ENCODE results near the gene BID.

Gene BID

DNA sequence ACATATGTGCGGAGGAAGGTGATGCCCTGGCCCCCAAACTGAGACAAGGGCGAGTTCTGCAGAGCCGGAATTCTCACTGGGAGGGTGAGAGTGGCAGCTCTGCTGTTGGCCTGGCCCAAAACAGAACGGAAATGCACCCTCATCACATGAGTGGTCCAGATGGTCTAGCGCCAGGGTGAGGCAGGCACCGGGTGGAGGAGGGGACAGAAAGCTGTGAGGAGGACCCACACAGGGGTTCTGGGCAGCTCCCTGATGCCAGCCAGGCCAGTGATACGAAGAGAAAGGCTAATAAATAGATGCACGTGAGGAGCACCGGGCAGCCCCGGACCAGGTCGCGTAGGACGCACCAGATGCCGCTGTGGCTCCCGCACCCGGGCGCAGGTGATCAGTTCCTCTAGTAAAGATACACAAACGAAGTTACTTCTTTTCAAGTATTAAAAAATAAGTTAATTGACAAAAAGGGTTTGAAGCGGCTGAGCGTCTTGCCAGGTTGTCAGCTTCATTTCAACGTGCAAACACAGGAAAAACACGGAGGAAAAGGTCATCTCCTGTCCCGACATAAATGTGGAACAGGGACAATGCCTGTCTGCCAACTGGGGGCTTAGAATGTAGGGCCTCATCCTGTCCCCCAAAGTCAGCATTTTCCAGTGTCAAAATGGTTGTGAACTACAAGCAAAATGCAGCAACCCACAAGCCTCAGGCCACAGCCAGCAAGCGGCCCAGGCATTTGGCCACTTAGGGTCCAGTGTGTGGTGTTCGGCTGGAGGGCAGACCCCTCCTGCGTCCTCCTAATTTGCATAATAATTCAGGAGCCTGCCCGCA, 15.3 kb upstream of the BID start:
- TF ChIP-seq, protein P1, sequence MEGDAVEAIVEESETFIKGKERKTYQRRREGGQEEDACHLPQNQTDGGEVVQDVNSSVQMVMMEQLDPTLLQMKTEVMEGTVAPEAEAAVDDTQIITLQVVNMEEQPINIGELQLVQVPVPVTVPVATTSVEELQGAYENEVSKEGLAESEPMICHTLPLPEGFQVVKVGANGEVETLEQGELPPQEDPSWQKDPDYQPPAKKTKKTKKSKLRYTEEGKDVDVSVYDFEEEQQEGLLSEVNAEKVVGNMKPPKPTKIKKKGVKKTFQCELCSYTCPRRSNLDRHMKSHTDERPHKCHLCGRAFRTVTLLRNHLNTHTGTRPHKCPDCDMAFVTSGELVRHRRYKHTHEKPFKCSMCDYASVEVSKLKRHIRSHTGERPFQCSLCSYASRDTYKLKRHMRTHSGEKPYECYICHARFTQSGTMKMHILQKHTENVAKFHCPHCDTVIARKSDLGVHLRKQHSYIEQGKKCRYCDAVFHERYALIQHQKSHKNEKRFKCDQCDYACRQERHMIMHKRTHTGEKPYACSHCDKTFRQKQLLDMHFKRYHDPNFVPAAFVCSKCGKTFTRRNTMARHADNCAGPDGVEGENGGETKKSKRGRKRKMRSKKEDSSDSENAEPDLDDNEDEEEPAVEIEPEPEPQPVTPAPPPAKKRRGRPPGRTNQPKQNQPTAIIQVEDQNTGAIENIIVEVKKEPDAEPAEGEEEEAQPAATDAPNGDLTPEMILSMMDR (IDR thresholded peaks at IDR 0.05), result no peak
- Histone ChIP-seq H3K4me3 (ENCODE audit: low read depth in 1 of 2, low read length in 1 of 2) (no peak overlapping the region), H3K9me3 (no peaks in the 10 kb centered on the region), H3K27me3 (no peaks in the 10 kb centered on the region), H3K36me3 (no peaks in the 10 kb centered on the region), H3K27ac (no peak overlapping the region), H3K4me1 (ENCODE audit: control insufficient read depth in 1 of 2, insufficient read depth in 1 of 2, low read depth in 1 of 2, low read length in 1 of 2) (no peaks in the 10 kb centered on the region)

DNA sequence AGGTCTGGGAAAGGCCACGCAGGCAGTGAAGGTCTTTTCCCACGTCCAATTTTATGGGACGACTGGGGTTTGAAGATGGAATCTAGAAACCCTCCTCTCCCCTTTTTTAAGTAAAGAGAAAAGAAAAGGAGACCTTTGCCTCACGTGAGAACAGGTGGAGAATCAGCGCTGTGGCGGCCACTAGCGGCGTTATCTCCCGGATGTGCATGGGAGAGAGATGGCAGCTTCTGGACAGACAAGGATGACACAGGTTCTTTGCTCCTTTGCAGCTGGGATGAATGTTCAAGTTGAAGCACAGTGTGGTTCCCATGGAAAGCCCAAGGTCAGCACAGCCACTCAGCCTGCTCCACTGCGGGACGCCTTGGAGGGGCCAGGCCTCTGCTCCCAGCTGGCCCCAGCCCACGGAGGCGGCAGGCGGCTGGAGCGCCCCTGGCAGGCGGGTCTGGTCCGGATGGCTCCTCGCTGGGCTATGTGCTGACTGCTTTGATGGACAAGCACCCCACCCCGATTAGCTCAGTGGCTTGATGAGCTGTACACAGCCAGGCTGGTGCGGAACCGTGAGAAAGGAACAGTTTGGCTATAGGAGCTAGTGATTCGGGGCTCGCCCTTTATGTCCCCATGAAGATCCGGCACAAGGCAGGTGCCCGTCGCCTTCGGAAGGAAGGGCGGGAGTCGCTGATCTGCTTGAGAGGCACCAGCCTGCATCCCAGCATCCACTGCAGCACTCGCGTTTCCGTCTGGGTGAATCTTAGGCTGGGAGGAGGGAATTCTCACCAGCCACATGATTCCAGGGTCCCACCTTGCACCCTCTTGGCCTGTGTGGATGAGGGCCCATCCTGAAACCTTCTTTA, 14.5 kb upstream of the BID start:
- no peak overlapping the region for H3K27ac ChIP-seq
- no peaks in the 10 kb centered on the region for H3K4me1 ChIP-seq (ENCODE audit: control insufficient read depth in 1 of 2, insufficient read depth in 1 of 2, low read depth in 1 of 2, low read length in 1 of 2)
- no peaks in the 10 kb centered on the region for H3K36me3 ChIP-seq
- H3K4me3 ChIP-seq (ENCODE audit: low read depth in 1 of 2, low read length in 1 of 2), result no peak overlapping the region
- no peaks in the 10 kb centered on the region for H3K27me3 ChIP-seq
- H3K9me3 ChIP-seq, result no peaks in the 10 kb centered on the region
- TF ChIP-seq, protein P1 (IDR thresholded peaks at IDR 0.05), result no peak

DNA sequence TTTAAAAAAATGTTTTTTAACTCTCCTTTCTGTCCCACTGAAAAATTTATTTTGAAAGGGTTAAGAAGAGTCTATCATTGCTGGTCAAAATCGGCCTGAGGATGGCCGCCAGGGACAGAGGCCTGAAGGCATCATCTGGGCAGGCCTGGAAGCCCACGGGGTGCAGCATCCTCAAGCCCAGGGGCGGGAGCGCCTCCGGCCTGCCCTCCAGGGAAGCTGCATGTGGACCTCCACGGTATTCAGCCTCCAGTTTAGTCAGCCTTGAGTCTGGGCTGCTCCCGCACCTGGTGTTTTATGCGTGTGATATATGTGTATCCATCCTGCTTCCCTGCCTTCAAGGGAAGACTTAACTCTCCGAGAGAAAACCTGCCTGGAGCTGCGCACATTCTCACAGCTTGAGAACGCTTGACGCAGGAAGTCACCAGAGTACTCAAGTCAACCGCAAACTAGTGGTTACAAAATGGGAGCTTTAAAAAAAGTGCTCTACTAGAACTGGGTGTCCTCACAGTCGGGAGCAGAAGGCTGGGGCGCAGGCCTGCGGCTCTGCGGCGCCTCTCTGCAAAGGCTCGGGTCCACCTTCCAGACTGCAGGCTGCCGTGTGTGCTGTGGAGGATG, 13.6 kb upstream of the BID start:
- Histone ChIP-seq H3K27me3 (no peaks in the 10 kb centered on the region), H3K4me3 (ENCODE audit: low read depth in 1 of 2, low read length in 1 of 2) (no peak overlapping the region), H3K36me3 (peaks cover 5% of the 10 kb centered on the region), H3K27ac (no peak overlapping the region), H3K4me1 (ENCODE audit: control insufficient read depth in 1 of 2, insufficient read depth in 1 of 2, low read depth in 1 of 2, low read length in 1 of 2) (no peaks in the 10 kb centered on the region), H3K9me3 (no peaks in the 10 kb centered on the region)
- TF ChIP-seq, protein P1 (IDR thresholded peaks at IDR 0.05), result no peak

DNA sequence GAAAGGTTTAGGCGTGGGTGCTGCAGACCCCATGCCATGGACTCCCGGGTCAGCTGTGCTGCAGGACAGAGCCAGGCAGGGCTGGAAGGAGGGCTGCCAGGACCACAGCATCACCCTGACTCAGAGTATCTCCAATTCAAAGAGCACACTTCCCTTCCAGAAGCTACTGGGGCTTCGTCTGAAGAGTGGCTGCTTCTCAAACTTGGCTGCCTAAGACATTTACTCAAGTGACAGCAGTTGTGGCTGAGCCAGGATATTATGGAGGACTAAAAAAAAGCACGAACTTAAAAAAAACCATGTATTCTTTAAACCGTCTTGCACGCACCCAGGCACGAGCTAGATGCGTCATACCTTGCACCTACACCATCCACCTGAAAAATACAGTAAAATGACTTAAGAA, 13.0 kb upstream of the BID start:
- Histone ChIP-seq H3K9me3 (no peaks in the 10 kb centered on the region), H3K36me3 (peaks cover 5% of the 10 kb centered on the region), H3K4me3 (ENCODE audit: low read depth in 1 of 2, low read length in 1 of 2) (no peak overlapping the region), H3K27ac (no peak overlapping the region), H3K4me1 (ENCODE audit: control insufficient read depth in 1 of 2, insufficient read depth in 1 of 2, low read depth in 1 of 2, low read length in 1 of 2) (peaks cover 4 to 6% of the 10 kb centered on the region in 2 experiments), H3K27me3 (no peaks in the 10 kb centered on the region)
- TF ChIP-seq, protein P1 (IDR thresholded peaks at IDR 0.05), result no peak

DNA sequence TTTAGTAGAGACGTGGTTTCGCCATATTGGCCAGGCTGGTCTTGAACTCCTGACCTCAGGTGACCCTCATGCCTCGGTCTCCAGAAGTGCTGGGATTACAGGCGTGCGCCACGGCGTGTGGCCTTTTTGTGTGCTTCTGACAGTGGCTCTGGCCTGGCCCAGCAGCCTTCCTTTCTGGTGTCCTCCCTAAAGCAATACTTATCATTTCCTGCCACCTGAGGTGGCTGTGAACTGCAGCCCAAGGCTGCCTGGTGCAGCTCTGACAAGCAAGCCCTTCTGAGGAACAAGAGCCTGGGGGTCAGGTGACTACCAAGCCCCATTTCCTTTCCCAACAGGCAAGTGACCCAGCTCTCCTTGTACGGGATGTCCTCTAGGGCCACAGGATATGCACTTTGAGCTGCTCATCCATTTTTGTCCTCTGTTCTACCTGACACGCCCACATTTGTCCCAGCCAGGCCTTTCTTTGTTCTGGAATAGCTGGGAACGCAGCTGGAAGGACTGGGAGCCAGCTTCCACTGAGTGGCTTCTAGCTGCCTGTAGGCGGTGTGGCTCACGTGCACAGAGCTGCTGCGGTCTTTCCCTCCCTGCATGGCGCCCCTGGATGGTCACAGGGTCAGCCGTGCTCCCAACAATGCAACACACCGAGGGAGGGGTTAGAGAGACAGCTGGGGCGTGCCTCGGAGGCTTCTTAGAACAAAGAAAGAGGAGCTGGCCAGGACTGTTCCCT, 12.3 kb upstream of the BID start:
- TF ChIP-seq, protein P1 (IDR thresholded peaks at IDR 0.05), result no peak
- no peaks in the 10 kb centered on the region for H3K9me3 ChIP-seq
- H3K27ac ChIP-seq, result no peak overlapping the region
- H3K4me3 ChIP-seq (ENCODE audit: low read depth in 1 of 2, low read length in 1 of 2), result no peak overlapping the region
- H3K36me3 ChIP-seq, result peaks cover 5% of the 10 kb centered on the region
- no peaks in the 10 kb centered on the region for H3K27me3 ChIP-seq
- peaks cover 10 to 12% of the 10 kb centered on the region in 2 experiments for H3K4me1 ChIP-seq (ENCODE audit: control insufficient read depth in 1 of 2, insufficient read depth in 1 of 2, low read depth in 1 of 2, low read length in 1 of 2)

All from neutrophil (primary cell).